OCI-LY1 (cell line): ENCODE data around the gene SIRT4.

Experiments
- EZH2 ChIP-seq: fragments of 200-600 bp; sonication (generic), shearing (Covaris generic); IDR thresholded peaks from 2 replicates; pipeline ENCODE4 v1.8.0; 2017; ENCODE audit warnings: borderline replicate concordance, mixed run types, mild to moderate bottlenecking, antibody characterized with exemption, low read length, moderate library complexity, mixed read lengths
- TF ChIP-seq, protein P1 (sequence below): fragments of 200-600 bp; sonication (generic), shearing (Covaris generic); IDR thresholded peaks from 2 replicates; pipeline ENCODE4 v1.5.1; 2017; ENCODE audit warnings: mild to moderate bottlenecking, antibody characterized with exemption, low read length, moderate library complexity, mixed read lengths

DNA sequence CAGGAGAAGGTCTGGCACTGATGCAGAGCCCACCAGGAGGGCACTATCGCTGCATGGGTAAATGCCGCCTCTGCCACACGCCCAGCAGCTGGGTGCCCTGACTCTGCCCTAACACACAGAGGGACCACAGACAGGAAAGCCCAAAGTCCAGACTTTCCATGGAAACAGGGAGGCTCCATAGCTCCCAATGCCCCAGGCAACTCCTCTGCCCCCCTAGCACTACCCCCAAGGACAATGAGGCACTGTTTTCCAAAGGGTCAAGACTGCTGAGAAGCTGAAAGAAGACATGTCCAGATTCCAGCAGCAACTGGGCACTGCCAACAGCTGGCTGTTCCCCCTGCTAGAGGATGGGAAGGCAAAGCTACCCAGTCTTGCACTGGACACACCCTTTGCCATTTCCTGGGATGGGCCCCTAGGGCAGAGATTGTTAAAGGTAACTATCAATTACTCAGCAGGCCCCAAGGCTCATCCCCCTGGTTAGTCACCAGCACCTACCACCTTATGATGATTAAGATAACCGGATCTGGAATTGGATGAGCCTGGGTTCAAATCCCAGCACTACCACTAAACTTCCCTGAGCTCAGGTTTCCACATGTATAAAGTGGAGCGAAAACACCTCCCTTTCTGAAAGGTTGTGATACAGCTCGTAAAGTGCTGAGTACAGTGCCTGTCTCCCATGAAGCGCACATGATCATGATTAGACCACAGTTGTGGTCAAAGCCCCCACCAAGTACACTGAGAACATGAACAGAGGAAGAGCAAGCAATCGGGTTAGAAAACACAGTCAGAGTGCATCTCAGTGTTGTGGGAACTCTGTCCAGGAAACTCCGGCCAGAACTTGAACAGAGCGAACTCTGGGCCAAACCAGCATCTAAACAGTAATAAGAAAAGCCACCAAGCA is 39.9 kb upstream of the SIRT4 start:
- TF ChIP-seq, protein P1, sequence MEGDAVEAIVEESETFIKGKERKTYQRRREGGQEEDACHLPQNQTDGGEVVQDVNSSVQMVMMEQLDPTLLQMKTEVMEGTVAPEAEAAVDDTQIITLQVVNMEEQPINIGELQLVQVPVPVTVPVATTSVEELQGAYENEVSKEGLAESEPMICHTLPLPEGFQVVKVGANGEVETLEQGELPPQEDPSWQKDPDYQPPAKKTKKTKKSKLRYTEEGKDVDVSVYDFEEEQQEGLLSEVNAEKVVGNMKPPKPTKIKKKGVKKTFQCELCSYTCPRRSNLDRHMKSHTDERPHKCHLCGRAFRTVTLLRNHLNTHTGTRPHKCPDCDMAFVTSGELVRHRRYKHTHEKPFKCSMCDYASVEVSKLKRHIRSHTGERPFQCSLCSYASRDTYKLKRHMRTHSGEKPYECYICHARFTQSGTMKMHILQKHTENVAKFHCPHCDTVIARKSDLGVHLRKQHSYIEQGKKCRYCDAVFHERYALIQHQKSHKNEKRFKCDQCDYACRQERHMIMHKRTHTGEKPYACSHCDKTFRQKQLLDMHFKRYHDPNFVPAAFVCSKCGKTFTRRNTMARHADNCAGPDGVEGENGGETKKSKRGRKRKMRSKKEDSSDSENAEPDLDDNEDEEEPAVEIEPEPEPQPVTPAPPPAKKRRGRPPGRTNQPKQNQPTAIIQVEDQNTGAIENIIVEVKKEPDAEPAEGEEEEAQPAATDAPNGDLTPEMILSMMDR = no peak
- TF ChIP-seq EZH2 = no peak
